ENCODE results near the gene DTNA. TPM values are rescaled to one million over a fixed set of nuclear protein-coding genes. Genes with fewer than 3 reads are reported as not detected.

DTNA gene
- total RNA-seq, 1 donor from 2014 or later, result 13.3 TPM

DNA sequence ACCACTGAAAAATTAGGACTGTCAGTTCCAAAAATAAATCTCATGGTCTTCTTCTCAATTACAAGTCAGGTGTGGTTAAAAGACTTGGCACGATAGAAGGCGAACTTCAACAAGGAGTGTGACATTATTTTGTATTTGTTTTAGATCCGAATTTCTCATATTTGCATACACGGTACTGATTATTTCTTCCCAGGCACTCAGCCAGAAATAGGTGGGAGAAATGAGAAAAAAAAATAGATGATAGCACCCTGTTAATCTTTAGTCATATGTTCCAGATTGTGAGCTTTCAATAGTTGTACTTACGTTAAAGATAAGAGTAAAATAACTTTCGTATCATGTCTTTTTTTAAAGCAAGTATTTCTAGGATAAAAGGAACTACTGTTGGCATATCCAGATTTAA is 106.1 kb downstream of the DTNA start:
- H3K27me3 Mint-ChIP-seq (ENCODE audit: low read depth), result no peaks in the 10 kb centered on the region
- H3K9me3 Mint-ChIP-seq, result no peaks in the 10 kb centered on the region
- no peaks in the 10 kb centered on the region for H3K36me3 Mint-ChIP-seq (ENCODE audit: low read depth)
- H3K4me1 Mint-ChIP-seq, result peaks cover 14% of the 10 kb centered on the region
- H3K4me3 Mint-ChIP-seq, result no peak overlapping the region
- DNase-seq (ENCODE audit: low read depth, low spot score), result no peak
- no peak overlapping the region for H3K27ac Mint-ChIP-seq (ENCODE audit: unreplicated experiment)
- TF ChIP-seq, protein P1, sequence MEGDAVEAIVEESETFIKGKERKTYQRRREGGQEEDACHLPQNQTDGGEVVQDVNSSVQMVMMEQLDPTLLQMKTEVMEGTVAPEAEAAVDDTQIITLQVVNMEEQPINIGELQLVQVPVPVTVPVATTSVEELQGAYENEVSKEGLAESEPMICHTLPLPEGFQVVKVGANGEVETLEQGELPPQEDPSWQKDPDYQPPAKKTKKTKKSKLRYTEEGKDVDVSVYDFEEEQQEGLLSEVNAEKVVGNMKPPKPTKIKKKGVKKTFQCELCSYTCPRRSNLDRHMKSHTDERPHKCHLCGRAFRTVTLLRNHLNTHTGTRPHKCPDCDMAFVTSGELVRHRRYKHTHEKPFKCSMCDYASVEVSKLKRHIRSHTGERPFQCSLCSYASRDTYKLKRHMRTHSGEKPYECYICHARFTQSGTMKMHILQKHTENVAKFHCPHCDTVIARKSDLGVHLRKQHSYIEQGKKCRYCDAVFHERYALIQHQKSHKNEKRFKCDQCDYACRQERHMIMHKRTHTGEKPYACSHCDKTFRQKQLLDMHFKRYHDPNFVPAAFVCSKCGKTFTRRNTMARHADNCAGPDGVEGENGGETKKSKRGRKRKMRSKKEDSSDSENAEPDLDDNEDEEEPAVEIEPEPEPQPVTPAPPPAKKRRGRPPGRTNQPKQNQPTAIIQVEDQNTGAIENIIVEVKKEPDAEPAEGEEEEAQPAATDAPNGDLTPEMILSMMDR (conservative IDR thresholded peaks at IDR 0.05), result no peak

DNA sequence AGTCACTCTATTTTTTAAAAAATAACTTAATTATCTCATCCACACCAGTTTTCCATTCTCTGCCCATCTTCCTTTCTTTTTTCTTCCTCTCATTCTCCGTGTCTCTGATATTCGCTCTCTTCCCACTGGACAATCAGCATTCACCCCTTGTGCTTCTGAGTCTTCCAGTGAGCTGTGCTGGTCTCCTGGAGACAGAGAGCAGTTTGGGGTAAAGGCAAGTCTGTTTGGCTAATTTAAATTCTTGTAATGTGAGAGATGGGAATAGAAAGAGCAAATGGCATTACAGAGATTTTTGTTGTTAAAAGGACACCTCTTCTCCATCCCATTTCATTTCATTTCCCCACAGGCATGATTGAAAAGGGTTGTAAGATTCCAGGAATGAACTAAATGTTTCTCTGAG is 107.5 kb downstream of the DTNA start:
- no peak for DNase-seq (ENCODE audit: low read depth, low spot score)
- H3K27ac Mint-ChIP-seq (ENCODE audit: unreplicated experiment), result no peak overlapping the region
- H3K36me3 Mint-ChIP-seq (ENCODE audit: low read depth), result no peaks in the 10 kb centered on the region
- no peaks in the 10 kb centered on the region for H3K9me3 Mint-ChIP-seq
- peaks cover 8% of the 10 kb centered on the region for H3K4me1 Mint-ChIP-seq
- no peak overlapping the region for H3K4me3 Mint-ChIP-seq
- H3K27me3 Mint-ChIP-seq (ENCODE audit: low read depth), result no peaks in the 10 kb centered on the region
- TF ChIP-seq, protein P1 (conservative IDR thresholded peaks at IDR 0.05), result no peak

DNA sequence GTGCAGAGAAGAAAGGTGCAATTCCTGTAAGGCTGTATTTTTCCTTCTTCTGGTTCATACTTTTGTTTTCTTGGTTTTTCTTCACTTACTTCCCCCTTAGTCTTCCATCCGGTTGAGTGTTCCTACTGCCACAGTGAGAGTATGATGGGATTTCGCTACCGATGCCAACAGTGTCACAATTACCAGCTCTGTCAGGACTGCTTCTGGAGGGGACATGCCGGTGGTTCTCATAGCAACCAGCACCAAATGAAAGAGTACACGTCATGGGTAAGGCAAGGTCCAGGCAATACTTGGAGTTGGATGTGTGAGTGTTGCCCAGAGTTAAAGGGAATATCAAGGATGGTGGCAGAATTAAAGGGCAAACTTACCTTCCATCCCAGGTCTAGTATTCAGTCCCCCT is 108.0 kb downstream of the DTNA start:
- Mint-ChIP-seq H3K27me3 (ENCODE audit: low read depth) (no peaks in the 10 kb centered on the region), H3K9me3 (no peaks in the 10 kb centered on the region), H3K36me3 (ENCODE audit: low read depth) (no peaks in the 10 kb centered on the region), H3K27ac (ENCODE audit: unreplicated experiment) (no peak overlapping the region), H3K4me1 (peaks cover 8% of the 10 kb centered on the region), H3K4me3 (no peak overlapping the region)
- TF ChIP-seq, protein P1 (conservative IDR thresholded peaks at IDR 0.05), result no peak
- no peak for DNase-seq (ENCODE audit: low read depth, low spot score)

DNA sequence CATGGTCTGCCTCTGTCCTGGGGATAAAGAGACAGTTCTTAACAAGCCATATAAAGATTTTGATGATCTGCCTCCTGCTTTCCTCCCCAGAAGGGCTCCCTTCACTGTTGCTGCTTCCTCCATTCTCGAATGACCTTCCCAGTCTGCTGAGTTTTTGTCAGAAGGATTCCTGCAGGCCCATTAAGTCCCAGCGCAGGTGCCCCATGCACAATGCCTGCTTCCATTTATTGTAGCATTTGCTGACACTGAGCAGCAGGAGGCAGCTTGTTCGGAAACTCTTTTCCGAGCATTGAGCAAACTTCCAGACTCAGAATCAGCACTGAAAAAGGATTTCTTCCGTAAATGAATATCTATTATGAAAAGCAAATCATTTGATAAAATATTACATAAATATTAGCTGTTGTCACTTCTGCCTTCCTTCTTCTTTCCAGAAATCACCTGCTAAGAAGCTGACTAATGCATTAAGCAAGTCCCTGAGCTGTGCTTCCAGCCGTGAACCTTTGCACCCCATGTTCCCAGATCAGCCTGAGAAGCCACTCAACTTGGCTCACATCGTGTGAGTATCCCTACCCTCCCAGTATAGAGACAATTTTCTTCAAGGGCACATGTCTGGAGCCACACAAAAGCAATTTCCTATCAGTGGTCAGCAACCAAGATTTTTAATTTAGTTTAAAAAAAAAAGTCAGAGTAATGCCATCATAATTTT is 110.4 kb downstream of the DTNA start:
- Mint-ChIP-seq H3K4me1 (peaks cover 8% of the 10 kb centered on the region), H3K9me3 (no peaks in the 10 kb centered on the region), H3K4me3 (no peak overlapping the region), H3K27me3 (ENCODE audit: low read depth) (no peaks in the 10 kb centered on the region), H3K36me3 (ENCODE audit: low read depth) (peaks cover 2% of the 10 kb centered on the region), H3K27ac (ENCODE audit: unreplicated experiment) (peak overlapping the region; percentile 88)
- TF ChIP-seq, protein P1 (conservative IDR thresholded peaks at IDR 0.05), result no peak
- no peak for DNase-seq (ENCODE audit: low read depth, low spot score)

DNA sequence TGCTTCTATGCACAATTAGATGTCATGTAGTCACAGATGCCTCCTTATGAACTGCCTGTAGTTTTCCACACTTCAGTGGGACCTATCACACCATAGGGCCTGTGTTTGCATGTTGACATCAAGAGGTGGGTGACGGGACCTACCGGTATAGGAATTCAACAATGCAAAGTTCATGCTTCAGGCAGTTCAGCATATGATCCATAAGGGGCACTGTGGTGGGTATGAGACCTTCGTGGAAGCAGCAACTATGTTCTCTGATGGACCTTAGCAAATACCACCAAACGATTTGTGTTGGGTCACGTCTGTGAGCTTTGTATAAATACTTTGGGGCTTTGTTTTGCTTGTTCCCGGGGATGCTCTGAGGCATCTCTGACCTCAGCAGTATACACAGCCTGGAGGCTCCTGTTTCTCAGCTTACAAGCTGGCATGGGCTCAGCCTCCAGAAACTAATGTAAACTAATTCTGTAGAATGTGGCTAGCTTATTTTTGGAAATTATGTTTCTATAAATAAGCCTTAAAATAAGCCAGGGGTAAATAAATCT is 111.6 kb downstream of the DTNA start:
- H3K4me1 Mint-ChIP-seq, result peaks cover 8% of the 10 kb centered on the region
- H3K9me3 Mint-ChIP-seq, result no peaks in the 10 kb centered on the region
- H3K27me3 Mint-ChIP-seq (ENCODE audit: low read depth), result no peaks in the 10 kb centered on the region
- TF ChIP-seq, protein P1 (conservative IDR thresholded peaks at IDR 0.05), result no peak
- no peak for DNase-seq (ENCODE audit: low read depth, low spot score)
- H3K27ac Mint-ChIP-seq (ENCODE audit: unreplicated experiment), result no peak overlapping the region
- H3K36me3 Mint-ChIP-seq (ENCODE audit: low read depth), result peaks cover 3% of the 10 kb centered on the region
- no peak overlapping the region for H3K4me3 Mint-ChIP-seq
